GM21723 (cell line): Measurements from ENCODE around the gene KCNJ9.
"Not testable (repeated sequence)": the region's sequence is repeated elsewhere in the genome, so short reads cannot be mapped to it uniquely, and the experiment has no call there.

Experiments
- ATAC-seq: cut with Tn5 transposase; IDR thresholded peaks from one replicate; pipeline ENCODE4 v1.9.1; 2021; ENCODE audit warnings: mild to moderate bottlenecking, moderate library complexity; ENCODE audit not compliant: unreplicated experiment

The KCNJ9 gene

GRCh38 chr1:160081261-160081936 is at the start of gene KCNJ9:
Gene KCNJ9, plus strand, starts transcription at chr1:160081538. Its CDS starts 2,493 bp downstream, at chr1:160084031.
- ATAC-seq, result no peak

GRCh38 chr1:160032165-160032820 is 49.0 kb upstream of the KCNJ9 start:
- ATAC-seq, result no peak

DNA sequence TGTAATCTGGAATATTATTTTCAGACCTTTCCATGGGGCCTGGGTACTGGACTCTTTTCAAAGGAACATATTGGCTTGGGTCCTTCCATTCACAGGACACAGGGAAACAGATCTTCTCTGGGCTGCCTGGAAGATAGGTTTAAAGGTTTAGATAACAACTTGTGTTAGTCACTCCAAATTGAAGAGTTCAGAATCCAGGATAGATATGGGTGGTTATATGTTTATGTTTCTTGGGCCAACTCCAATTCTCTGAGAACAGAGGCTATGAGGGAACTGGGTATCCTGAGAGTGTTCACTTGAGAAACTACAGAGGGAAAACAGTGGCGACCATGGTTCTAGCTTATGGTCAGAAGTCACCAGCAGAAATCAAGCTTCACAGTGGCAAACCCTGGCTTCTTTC is 40.9 kb upstream of the KCNJ9 start:
- ATAC-seq, result no peak

GRCh38 chr1:160043543-160043942 is 37.8 kb upstream of the KCNJ9 start:
- no peak for ATAC-seq

DNA sequence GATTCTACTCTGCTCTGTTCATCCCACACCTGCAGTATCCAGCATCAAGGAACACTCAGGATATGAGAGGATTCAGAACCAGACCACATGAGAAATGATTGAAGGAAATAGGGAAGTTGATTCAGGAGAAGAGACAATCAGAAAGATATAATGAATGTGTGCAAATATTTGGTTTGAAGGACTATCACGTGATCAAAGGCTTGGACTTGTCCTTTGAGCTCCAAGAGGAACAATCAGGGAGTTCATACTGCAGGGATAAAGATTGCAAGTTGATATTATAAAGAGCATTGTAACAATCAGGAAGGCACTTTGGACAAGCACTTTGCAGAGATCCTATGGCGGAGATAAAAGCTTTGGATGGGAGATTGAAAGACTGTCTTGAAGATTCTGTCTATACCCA is 35.7 kb upstream of the KCNJ9 start:
- ATAC-seq, result no peak

DNA sequence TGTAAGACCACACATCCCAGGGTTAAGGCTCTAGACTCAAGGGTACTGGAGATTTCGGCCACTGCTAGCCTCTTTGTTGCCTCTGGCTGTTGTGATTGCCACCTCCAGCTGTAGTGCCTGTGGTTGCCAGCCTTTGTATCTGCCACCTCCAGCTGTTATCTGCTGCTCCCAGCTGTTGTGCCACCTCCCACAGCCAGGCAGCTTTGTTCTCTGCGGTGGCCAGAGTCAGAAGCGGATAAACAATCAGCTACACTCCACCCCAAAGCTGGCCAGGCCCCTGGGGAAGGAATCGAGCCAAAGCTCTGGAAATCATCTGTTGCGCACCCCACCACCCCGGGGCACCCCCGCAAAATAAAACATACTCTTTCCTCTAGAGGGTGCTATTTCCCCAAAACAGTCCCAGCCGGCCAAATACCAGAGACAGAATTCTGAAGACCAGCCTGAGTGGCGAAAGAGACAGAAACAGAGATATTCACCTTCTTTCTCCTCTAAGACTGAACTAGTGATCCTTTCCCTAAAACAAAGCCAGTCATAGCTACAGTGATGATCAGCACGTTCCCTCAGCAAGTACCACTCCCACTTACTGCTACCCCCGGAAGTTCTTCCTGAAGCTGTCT is 34.7 kb upstream of the KCNJ9 start:
- ATAC-seq, result peak; percentile 79

DNA sequence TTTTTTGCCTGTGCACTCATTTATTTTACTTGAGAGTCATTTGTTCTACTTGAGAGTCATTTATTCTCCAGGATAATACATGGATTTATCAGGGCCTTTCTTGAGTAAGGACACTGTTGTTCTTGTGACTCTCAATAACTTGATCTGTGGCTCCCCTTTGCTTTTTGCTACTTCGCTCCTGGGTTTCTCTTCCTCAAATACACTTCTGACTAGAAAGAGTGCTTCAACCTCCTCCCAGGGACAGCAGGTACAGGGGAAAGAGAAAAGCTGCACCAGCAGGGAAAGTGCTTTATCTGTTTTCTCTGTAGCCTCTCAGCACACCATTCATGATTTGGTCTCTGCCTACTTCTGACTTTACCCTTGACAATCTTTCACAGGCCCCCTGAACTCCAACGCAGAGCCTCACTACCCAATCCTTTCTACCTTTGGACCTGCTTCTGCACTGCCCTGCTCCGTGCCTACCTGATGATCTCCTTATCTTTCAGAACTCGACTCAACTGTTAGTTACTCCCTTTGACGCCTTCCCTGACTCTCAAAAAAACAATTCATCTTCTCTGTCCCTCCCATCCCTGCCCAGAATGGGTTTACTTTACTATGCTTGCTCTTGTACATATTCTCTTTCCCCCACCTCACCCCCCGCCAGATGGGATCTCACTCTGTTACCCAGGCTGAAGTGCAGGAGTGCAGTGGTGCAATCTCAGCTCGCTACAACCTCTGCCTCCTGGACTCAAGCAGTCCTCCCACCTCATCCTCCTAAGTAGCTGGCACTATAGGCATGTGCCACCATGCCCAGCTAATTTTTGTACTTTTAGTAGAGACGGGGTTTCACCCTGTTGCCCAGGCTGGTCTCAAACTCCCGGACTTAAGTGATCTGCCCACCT is 34.0 kb upstream of the KCNJ9 start:
- ATAC-seq, result peak; percentile 77

DNA sequence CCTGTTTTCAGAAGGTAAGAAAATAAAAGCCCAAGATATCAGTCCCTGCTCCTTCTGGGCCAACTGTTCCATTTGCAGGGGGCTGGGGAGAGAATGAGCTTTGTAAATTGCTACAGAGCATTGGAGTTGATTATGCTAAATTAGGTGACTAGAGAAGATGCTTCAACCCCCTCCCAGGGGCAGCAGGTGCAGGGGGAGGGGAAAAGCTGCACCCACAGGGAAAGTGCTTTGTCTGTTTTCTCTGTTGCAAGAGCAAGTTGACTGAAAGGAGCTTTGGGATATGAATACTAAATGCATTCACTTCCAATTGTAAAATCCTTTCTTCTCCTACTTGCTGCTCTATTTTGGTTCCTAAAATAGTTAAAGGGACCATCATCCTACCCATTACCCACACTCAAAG is 33.0 kb upstream of the KCNJ9 start:
- ATAC-seq, result no peak

- no peak for ATAC-seq
These were observed 32.2 kb upstream of the KCNJ9 start for GRCh38 chr1:160049101-160049500.

DNA sequence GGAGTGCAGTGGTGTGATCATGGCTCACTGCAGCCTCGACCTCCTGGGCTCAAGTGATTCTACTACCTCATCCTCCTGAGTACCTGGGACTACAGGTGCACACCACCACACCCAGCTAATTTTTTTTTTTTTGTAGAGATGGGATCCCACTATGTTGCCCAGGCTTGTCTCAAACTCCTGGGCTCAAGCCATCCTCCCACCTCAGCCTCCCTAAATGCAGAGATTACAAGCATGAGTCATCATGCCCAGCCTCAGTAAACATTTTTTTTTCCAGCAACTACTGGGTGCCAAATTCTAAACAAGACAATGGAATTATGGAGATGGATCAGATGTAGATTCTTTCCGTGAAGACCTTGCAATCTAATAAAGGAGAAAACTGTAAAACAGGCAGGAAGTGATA is 31.2 kb upstream of the KCNJ9 start:
- not testable (repeated sequence) for ATAC-seq

GRCh38 chr1:160050619-160051018 is 30.7 kb upstream of the KCNJ9 start:
- no peak for ATAC-seq

DNA sequence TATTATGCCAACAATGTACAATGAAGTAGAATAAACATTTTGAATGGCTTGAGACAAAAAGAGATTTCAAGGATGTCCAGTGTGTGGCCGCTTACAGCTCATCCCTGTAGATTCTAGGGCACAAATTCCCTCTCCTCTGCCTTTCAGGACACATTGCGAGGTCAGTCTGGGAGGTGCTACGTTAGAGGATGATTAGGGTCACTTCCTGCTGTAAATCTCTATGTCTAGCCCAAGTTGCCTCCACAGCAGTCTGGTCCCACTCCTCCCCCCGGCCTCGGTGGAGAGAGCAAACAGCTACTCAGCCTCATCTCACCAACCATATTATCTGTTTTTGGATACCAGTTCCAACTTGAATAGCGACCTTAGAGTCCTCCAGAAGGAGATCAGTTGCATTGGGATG is 28.4 kb upstream of the KCNJ9 start:
- ATAC-seq, result no peak

- ATAC-seq, result no peak
These were observed 27.6 kb upstream of the KCNJ9 start for GRCh38 chr1:160053548-160054365.

DNA sequence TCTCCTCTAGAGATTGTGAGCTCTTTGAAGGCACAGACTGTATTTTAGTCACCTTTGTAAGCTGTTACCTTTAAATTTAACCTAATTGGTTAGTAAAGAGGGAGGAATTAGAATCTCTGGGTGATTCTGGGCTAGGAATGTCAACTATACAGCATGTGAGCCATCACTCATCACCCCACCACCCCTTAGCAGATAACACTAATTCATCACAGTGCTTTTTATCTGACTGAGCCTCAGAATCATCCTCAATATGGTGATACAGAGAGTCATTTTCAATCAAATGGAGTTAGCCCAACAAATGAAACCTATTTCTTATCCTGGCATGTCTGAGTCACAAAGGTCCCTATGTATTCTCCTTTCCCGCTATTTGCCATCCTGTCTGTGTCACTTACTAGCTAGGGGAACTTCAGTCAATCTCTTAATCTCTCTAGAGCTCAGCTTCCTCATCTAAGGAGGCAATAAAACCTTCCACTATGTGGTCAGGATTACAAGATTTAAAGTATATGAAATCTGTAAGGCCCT is 24.6 kb upstream of the KCNJ9 start:
- no peak for ATAC-seq

- no peak for ATAC-seq
These were observed 23.3 kb upstream of the KCNJ9 start for GRCh38 chr1:160058087-160058486.

- ATAC-seq, result no peak
These were observed 19.7 kb upstream of the KCNJ9 start for GRCh38 chr1:160061369-160062229.

DNA sequence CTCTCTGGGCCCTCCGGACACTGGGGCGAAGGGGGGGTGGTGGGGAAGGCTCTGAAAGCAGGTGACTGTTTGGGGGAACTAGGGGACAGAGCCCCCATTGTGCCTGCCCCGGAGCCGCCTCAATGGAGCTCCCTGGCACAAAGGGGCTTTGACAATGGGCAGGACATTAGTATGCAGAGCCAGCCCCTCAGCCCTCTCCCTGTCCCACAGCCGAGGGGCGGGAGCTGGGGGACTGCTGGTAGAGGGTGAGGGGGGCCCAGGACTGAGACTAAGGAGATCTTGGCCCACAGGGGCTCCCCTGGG is 19.2 kb upstream of the KCNJ9 start:
- no peak for ATAC-seq

DNA sequence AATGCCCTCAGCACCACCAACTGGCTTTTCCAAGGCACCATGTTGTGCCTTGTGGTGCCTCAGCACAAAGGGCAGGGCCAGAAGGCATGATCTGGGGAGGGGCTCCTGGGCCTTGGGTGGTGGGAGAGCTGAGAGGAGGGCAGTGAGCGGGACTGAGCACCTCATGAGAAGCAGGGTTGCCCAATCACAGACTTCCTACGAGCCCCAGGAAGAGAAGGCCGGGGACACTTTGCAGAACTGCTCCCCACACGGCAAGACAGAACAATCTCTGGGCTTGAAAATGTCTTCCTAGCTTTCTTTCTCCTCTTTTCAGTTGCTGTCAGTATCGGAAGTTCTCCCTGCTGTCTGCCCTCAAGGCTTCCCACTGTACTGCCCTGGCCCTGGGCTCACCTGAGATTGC is 18.2 kb upstream of the KCNJ9 start:
- ATAC-seq, result no peak

- ATAC-seq, result no peak
These were observed 17.2 kb upstream of the KCNJ9 start for GRCh38 chr1:160064164-160064563.

GRCh38 chr1:160064746-160065145 is 16.6 kb upstream of the KCNJ9 start:
- no peak for ATAC-seq
